ENCODE measurements around the gene S1PR4.
A peak's percentile ranks its signal among the peaks of the same experiment; 100 is the strongest.

S1PR4 gene

GRCh38 chr19:3178377-3178972, at the start of gene S1PR4:
S1PR4 (plus strand) TSS chr19:3178769; CDS start chr19:3178793, 24 bp downstream.
- DNase-seq (ENCODE audit: low spot score): no peak

DNA sequence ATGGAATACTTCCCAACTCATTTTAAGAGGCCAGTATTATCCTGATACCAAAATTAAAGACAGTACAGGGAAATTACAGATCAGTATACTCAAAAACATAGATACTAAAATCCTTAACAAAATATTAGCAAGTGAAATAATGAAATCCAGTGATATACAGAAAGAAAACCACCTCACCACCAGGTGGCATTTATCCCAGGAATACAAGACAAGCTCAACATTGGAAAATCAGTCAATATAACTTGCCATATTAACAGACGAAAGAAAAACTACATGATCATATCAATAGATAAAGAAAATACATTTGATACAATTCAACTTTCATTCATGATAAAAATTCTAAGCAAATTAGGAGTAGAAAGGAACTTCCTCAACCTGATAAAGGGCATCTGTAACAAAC, 49.5 kb upstream of the S1PR4 start:
- DNase-seq (ENCODE audit: low spot score): no peak

GRCh38 chr19:3131168-3131567, 47.4 kb upstream of the S1PR4 start:
- DNase-seq (ENCODE audit: low spot score): no peak

DNA sequence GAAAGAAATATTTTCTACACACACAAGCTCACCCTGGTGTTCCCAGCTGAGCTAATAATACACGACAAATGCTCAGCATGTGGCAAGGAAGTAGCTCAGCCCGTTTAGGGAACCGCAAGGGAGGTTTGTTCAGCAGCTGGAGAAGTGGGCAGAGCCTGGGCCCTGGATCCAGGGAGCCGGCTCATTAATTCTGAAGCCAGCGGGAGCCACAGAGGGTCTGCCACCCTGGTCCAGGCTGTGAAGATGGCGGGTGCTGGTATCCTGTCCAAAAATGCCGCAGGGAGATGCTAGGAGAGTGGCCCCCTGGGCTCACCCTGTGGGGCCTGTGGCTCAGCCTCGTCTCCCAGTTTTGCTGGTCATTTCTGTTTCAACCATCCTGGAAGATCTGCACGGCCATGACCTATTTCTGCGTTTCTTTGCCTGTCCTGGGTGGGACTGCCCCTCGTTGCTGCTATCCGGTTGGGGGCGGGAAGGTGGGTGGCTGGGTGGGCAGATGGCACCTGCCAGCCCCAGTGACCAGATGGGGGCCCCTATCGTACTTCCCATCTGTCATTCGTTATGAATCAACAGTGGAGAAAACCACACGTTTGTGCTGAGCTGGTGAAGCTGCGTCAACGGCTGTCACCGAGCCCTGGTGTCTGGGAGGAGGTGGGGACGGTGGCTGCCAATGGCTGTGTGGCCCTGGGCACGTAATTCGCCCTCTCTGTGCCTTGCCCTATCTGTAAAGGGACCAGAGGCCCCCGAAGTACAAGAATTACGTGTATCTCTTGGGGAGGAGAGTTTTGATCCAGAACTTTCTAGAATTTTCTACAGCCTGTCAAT, 45.4 kb upstream of the S1PR4 start:
- DNase-seq (ENCODE audit: low spot score): peak; percentile 67

DNA sequence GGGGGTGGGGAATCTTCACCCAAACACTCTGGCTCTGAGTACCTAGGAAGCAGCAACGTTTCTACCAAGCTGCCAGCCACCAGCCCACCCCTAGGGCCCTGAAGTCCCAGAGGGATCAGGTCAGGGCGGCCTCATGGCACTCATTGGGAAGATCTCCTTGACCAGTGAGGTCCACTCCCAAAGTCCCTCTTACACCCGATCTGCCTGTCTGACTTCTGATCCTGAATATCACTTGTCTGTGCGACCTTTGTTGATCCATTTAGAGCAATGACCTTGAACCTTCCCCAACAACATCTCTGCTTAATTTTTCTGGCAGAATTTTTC, 44.8 kb upstream of the S1PR4 start:
- DNase-seq (ENCODE audit: low spot score): no peak

GRCh38 chr19:3135961-3136683, 42.4 kb upstream of the S1PR4 start, which contains the start of gene GNA15:
GNA15 (plus strand) TSS chr19:3136033; CDS start chr19:3136451, 418 bp downstream.
- no peak for DNase-seq (ENCODE audit: low spot score)

DNA sequence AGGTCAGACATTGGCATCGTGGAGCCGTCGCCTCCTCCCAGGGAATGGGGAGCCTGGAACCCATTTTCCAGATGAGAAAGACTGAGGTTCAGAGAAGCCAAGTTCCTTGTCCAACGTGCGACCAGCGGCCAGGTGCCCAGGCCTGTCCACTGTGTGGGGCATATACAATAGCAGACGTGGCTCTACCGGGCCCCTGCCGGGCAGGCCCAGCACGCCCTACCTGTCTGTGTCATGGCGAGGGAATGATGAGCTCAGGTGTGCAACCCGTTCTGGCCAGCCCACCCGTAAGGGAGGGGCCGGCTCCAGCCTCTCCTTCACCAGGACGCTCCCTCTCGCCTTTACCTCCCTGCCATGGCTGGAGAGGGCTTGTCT, 41.9 kb upstream of the S1PR4 start:
- DNase-seq (ENCODE audit: low spot score): no peak

DNA sequence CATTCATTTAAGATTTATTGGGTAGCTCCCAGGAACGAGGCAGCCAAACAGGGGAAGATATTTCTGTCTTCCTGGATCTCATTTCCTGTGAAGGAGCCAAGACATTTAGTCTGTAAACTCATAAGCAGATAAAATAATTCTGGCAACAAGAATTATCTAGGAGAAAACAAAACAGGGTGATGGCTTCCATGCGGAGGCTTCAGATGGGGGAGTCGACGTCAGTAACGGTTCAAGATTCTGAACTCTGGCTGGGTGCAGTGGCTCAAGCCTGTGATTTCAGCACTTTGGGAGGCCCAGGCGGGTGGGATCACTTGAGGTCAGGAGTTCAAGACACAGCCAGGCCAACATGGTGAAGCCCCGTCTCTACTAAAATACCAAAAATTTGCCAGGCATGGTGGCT, 41.5 kb upstream of the S1PR4 start:
- DNase-seq (ENCODE audit: low spot score): no peak

- no peak for DNase-seq (ENCODE audit: low spot score)
These were observed 40.3 kb upstream of the S1PR4 start for GRCh38 chr19:3138268-3138667.

GRCh38 chr19:3140667-3141038, 37.9 kb upstream of the S1PR4 start:
- no peak for DNase-seq (ENCODE audit: low spot score)

GRCh38 chr19:3142292-3142670, 36.3 kb upstream of the S1PR4 start:
- DNase-seq (ENCODE audit: low spot score): peak; percentile 93

DNA sequence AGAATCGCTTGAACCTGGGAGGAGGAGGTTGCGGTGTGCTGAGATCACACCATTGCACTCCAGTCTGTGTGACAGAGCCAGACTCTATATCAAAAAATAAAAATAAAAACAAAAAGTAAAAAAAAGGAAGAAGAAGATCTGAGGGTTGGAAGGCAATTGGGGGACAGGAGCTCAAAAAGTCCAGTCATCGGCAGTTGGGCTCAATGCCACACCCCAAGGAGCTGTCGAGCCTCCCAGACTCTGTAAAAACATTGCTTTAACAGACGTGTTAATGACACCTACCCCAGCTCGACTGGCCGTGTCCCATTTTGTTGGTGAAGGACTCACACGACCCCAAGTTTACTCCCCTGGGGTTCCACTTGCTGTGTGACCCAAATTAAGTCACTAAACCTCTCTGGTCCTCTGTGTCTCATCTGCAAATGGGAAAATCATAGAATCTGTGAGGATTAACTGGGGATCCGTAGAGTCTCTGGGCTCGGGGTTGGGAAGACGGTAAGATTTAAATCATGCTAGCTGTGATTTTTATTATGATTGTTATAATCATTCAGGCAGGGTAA, 35.7 kb upstream of the S1PR4 start:
- no peak for DNase-seq (ENCODE audit: low spot score)

DNA sequence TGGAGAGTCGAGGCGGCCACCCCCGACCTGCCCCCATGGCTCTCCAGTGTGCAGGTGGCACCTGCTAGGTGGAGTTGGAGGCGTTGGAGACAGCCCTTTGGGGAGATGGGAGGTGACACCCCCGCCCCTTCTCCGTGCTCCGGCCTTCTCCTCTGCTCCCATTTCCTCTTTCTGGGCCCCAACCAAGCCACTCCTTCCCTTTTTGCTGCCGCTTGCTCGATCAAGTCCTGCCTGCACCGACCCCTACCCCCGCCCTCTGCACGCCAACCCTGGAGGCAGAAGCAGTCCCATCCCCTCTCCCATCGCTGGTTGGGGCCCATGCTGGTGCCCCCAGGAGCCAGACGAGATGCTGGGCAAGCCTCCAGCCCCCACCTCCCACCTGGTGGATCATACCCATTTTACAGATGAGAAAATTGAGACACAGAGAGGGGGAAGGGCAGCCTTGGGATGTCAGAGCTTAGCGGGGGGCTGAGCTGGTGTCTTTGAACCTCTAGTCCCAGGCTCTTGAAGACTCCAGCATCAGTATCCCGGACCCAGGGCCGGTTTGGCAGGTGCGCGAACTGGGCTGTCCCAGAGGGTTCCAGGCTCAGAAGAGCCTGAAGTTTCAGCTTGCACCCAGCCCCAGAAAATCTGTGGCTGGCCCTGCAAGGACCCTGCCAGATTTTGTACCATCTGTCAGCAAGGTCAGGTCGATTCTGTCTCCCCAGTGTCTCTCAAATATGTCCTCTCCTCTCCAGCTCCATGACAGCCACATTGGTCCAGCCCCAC, 32.5 kb upstream of the S1PR4 start:
- no peak for DNase-seq (ENCODE audit: low spot score)

GRCh38 chr19:3146677-3147100, 31.9 kb upstream of the S1PR4 start:
- DNase-seq (ENCODE audit: low spot score): no peak

DNA sequence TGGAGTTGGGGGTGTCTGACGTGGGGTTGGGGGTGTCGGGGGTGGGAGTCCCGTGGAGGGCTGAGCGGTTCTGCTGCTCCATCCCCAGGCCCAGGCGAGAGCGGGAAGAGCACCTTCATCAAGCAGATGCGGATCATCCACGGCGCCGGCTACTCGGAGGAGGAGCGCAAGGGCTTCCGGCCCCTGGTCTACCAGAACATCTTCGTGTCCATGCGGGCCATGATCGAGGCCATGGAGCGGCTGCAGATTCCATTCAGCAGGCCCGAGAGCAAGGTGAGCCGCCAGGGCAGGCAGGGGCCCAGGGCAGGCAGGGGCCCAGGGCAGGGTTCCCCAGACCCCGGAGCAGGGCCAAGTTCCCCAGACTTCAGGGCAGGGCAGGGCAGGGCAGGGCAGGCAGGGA, 30.1 kb upstream of the S1PR4 start:
- no peak for DNase-seq (ENCODE audit: low spot score)

DNA sequence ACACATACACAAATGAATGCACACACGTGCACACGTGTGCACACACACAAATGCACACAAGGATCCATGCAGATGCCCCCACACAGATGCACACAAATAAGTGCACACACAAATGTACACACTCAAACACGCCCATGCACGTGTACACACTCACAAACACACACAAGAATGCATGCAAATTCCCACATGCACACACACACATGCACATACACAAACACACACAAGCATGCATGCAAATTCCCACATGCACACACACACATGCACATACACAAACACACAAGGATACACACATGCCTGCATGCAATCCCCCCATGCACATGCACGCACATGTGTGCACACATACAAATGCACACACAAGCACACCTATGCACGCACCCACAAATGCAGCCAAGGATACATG, 29.5 kb upstream of the S1PR4 start:
- no peak for DNase-seq (ENCODE audit: low spot score)

GRCh38 chr19:3149526-3150505, 28.8 kb upstream of the S1PR4 start:
- DNase-seq (ENCODE audit: low spot score): no peak

DNA sequence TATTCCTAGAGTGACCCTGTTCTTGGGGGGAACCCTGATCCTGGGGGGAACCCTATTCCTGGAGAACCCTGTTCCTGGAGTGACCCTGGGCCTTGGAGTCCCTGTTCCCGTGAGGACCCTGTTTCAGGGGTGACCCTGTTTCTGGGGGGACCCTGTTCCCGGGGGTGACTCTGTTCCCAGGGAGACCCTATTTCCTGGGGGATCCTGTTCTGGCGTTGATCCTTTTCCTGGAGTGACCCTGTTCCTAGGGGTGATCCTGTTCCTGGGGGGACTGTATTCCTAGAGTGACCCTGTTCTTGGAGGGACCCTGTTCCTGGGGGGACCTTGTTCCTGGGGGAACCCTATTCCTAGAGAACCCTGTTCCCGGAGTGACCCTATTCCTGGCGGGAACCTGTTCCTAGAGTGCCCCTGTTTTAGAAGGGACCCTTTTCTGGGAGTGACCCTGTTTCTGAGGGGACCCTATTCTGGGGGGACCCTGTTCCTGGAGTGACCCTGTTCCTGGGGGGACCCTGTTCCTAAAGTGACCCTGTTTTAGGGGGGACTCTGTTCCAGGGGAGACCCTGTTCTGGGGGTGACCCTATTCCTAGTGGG, 27.7 kb upstream of the S1PR4 start:
- no peak for DNase-seq (ENCODE audit: low spot score)

DNA sequence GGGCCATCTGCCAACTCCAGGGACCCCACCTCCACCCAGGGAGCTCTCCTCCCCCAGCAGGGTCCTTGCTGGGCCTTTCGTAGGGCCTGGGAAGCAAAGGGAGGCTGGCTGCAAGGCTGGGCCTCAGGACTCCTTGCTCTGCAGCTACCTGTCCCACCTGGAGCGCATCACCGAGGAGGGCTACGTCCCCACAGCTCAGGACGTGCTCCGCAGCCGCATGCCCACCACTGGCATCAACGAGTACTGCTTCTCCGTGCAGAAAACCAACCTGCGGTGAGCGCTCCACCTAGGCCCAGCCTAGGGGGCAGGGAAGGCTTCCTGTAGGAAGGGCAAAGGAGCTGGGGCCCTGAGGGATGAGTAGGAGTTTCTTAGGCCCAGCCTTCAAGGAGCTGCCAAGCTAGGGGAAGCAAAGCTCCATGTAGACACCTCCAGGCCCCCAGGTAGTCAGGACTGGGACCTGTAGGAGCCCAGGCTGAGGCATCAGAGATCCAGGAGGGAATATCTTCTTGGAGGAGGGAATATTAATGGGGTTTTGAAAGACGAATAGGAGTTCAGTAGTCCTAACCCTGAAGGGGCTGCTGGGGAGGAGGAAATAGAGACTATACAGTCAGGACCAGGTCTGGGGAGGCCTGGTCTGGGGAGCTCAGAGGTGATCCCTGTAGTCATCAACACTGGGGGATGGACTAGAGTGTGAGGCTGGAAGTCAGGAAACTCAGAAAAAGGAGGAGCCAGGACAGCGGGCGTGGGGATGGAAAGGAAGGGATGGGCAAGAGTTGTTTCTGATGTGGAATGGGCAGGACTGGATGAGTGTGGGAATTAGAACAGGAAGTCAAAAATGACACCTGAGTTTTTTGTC, 26.8 kb upstream of the S1PR4 start:
- DNase-seq (ENCODE audit: low spot score): no peak

GRCh38 chr19:3152419-3152780, 26.2 kb upstream of the S1PR4 start:
- no peak for DNase-seq (ENCODE audit: low spot score)

Data from AG20443 (cell line).